ENCODE data around the gene NFX1. TPM values are rescaled to one million over a fixed set of nuclear protein-coding genes. Genes with fewer than 3 reads are reported as not detected.

The NFX1 gene
- total and polyA plus RNA-seq, 2 donors (not counting 1 experiment from before 2014, with no cell fraction given): 30.2 to 39.5 TPM

DNA sequence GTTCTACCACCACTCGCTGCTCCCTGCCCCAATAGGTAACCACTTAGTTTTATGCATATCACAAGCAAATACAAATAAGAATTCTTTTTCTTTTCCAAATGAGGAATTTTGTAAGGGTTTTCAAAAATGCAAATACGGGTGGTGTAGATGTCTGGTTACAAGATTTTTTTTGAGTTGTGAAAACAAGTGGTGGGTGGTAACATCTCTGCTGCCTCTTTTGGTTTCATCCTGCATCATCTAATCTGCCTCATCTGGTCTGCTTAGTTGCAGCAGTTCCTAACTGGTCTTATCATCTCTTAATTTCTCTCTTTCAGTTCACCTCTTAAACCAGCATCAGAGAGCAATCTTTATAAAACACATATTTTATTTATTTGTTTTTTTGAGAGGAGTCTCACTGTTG lies 5.3 kb downstream of the NFX1 start:
- Histone ChIP-seq H3K4me3 (replicated peaks in 1 of 4; ENCODE audit: control extremely low read depth in 1 of 4, insufficient read depth in 1 of 4, low read depth in 3 of 4, low read length in 4 of 4) (no peak overlapping the region), H3K36me3 (ENCODE audit: control insufficient read depth, insufficient read depth, low read length) (peaks cover 14% of the 10 kb centered on the region), H2AFZ (ENCODE audit: low read length) (no peak overlapping the region), H3K4me2 (ENCODE audit: extremely low read depth, insufficient read depth, low read length) (no peak overlapping the region), H3K27me3 (ENCODE audit: control insufficient read depth, insufficient read depth, low read length) (no peaks in the 10 kb centered on the region), H4K20me1 (ENCODE audit: control insufficient read depth, extremely low read depth, insufficient read depth, low read length) (no peaks in the 10 kb centered on the region), H3K79me2 (ENCODE audit: control insufficient read depth, insufficient read depth, low read length) (peaks cover 72% of the 10 kb centered on the region), H3K4me1 (ENCODE audit: control insufficient read depth, extremely low read depth, insufficient read depth, low read length) (peaks cover 2% of the 10 kb centered on the region), H3K9me3 (ENCODE audit: control insufficient read depth, insufficient read depth, low read depth, low read length) (no peaks in the 10 kb centered on the region), H3K27ac (ENCODE audit: insufficient read depth, low read length) (no peak overlapping the region), H3K9ac (ENCODE audit: insufficient read depth, low read length) (no peak overlapping the region)
- no peak for DNase-seq (ENCODE audit: low read depth in 2 of 2)
- TF ChIP-seq EZH2 (IDR thresholded peaks at IDR 0.05; ENCODE audit: low read length, missing control alignments): no peak
- TF ChIP-seq, protein P1, sequence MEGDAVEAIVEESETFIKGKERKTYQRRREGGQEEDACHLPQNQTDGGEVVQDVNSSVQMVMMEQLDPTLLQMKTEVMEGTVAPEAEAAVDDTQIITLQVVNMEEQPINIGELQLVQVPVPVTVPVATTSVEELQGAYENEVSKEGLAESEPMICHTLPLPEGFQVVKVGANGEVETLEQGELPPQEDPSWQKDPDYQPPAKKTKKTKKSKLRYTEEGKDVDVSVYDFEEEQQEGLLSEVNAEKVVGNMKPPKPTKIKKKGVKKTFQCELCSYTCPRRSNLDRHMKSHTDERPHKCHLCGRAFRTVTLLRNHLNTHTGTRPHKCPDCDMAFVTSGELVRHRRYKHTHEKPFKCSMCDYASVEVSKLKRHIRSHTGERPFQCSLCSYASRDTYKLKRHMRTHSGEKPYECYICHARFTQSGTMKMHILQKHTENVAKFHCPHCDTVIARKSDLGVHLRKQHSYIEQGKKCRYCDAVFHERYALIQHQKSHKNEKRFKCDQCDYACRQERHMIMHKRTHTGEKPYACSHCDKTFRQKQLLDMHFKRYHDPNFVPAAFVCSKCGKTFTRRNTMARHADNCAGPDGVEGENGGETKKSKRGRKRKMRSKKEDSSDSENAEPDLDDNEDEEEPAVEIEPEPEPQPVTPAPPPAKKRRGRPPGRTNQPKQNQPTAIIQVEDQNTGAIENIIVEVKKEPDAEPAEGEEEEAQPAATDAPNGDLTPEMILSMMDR (conservative IDR thresholded peaks at IDR 0.05 in 1 of 2, IDR thresholded peaks at IDR 0.05 in 1 of 2; ENCODE audit: low read depth in 1 of 2, low read length in 2 of 2): no peak

DNA sequence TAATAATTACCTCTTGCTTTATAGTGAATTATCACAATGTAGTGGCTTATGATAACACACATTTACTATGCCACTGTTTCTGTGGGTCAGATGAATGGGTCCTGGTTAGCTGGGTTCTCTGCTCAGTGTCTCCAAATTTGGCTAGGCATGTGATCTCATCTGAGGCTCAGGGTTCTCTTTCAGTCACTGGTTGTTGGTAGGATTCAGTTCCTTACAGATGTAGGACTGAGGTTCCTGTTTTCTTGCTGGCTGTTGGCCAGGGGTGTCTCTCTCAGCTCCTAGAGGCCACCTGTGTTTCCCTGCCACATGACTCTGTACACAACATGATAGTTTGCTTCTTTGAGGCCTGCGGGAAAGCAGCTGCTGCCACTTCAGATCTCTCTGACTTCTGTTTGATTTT lies 7.1 kb downstream of the NFX1 start:
- H3K4me2 ChIP-seq (ENCODE audit: extremely low read depth, insufficient read depth, low read length): no peak overlapping the region
- peaks cover 16% of the 10 kb centered on the region for H3K36me3 ChIP-seq (ENCODE audit: control insufficient read depth, insufficient read depth, low read length)
- TF ChIP-seq, protein P1 (conservative IDR thresholded peaks at IDR 0.05 in 1 of 2, IDR thresholded peaks at IDR 0.05 in 1 of 2; ENCODE audit: low read depth in 1 of 2, low read length in 2 of 2): no peak
- TF ChIP-seq EZH2 (IDR thresholded peaks at IDR 0.05; ENCODE audit: low read length, missing control alignments): no peak
- no peak overlapping the region for H2AFZ ChIP-seq (ENCODE audit: low read length)
- peaks cover 57% of the 10 kb centered on the region for H3K79me2 ChIP-seq (ENCODE audit: control insufficient read depth, insufficient read depth, low read length)
- no peak for DNase-seq (ENCODE audit: low read depth in 2 of 2)
- no peaks in the 10 kb centered on the region for H3K9me3 ChIP-seq (ENCODE audit: control insufficient read depth, insufficient read depth, low read depth, low read length)
- H3K4me1 ChIP-seq (ENCODE audit: control insufficient read depth, extremely low read depth, insufficient read depth, low read length): peaks cover 2% of the 10 kb centered on the region
- no peaks in the 10 kb centered on the region for H3K27me3 ChIP-seq (ENCODE audit: control insufficient read depth, insufficient read depth, low read length)
- H3K4me3 ChIP-seq (replicated peaks in 1 of 4; ENCODE audit: control extremely low read depth in 1 of 4, insufficient read depth in 1 of 4, low read depth in 3 of 4, low read length in 4 of 4): no peak overlapping the region
- no peak overlapping the region for H3K9ac ChIP-seq (ENCODE audit: insufficient read depth, low read length)
- H3K27ac ChIP-seq (ENCODE audit: insufficient read depth, low read length): peak overlapping the region; percentile 2
- H4K20me1 ChIP-seq (ENCODE audit: control insufficient read depth, extremely low read depth, insufficient read depth, low read length): no peaks in the 10 kb centered on the region

DNA sequence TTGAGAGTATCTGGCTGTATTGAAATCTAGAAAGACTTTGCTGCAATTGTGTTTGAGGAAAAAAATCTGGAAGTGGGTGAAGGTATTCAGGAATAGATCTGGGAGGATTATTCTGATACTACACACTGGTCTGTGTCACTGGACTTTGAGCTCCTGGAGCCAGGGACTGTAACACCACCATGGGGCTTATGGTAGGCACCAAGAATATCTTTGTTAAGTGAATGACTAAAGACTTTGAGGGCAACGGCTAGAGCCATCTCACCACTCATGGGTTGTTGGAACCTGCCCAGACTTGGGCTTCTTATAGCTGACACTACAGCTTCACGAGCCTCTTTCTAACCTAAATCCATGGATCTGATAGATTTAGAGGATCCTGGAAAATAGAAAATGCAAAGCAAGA lies 10.2 kb downstream of the NFX1 start:
- Histone ChIP-seq H3K27me3 (ENCODE audit: control insufficient read depth, insufficient read depth, low read length) (no peaks in the 10 kb centered on the region), H3K4me3 (replicated peaks in 1 of 4; ENCODE audit: control extremely low read depth in 1 of 4, insufficient read depth in 1 of 4, low read depth in 3 of 4, low read length in 4 of 4) (no peak overlapping the region), H3K4me1 (ENCODE audit: control insufficient read depth, extremely low read depth, insufficient read depth, low read length) (peaks cover 2% of the 10 kb centered on the region), H3K79me2 (ENCODE audit: control insufficient read depth, insufficient read depth, low read length) (peaks cover 30% of the 10 kb centered on the region), H3K9ac (ENCODE audit: insufficient read depth, low read length) (no peak overlapping the region), H2AFZ (ENCODE audit: low read length) (no peak overlapping the region), H4K20me1 (ENCODE audit: control insufficient read depth, extremely low read depth, insufficient read depth, low read length) (no peaks in the 10 kb centered on the region), H3K27ac (ENCODE audit: insufficient read depth, low read length) (no peak overlapping the region), H3K36me3 (ENCODE audit: control insufficient read depth, insufficient read depth, low read length) (peaks cover 23% of the 10 kb centered on the region), H3K9me3 (ENCODE audit: control insufficient read depth, insufficient read depth, low read depth, low read length) (no peaks in the 10 kb centered on the region), H3K4me2 (ENCODE audit: extremely low read depth, insufficient read depth, low read length) (no peak overlapping the region)
- TF ChIP-seq EZH2 (IDR thresholded peaks at IDR 0.05; ENCODE audit: low read length, missing control alignments): no peak
- TF ChIP-seq, protein P1 (conservative IDR thresholded peaks at IDR 0.05 in 1 of 2, IDR thresholded peaks at IDR 0.05 in 1 of 2; ENCODE audit: low read depth in 1 of 2, low read length in 2 of 2): no peak
- DNase-seq (ENCODE audit: low read depth in 2 of 2): no peak

Measured in fibroblast of lung (primary cell).